ENCODE measurements around the gene PRKCE.

DNA sequence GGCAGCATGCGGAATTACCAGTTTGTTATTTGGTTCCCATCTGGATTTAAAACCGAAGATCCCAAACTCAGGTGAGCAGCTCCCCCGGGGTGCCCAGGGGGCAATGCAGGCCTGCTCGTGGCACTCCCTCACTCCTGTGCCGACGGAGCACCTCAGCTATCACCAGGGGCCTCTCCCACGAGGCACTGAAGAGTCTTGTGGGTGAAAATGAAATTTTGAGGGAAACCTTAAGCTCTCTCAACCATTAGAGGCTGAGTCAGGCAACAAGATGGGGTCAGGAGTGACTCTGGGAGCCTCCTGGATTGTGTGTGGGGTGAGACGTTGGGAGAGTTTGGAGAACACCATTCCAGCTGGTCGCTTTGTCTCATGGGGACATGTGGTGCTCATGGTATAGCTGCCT, 189.0 kb downstream of the PRKCE start:
- TF ChIP-seq, protein P1, sequence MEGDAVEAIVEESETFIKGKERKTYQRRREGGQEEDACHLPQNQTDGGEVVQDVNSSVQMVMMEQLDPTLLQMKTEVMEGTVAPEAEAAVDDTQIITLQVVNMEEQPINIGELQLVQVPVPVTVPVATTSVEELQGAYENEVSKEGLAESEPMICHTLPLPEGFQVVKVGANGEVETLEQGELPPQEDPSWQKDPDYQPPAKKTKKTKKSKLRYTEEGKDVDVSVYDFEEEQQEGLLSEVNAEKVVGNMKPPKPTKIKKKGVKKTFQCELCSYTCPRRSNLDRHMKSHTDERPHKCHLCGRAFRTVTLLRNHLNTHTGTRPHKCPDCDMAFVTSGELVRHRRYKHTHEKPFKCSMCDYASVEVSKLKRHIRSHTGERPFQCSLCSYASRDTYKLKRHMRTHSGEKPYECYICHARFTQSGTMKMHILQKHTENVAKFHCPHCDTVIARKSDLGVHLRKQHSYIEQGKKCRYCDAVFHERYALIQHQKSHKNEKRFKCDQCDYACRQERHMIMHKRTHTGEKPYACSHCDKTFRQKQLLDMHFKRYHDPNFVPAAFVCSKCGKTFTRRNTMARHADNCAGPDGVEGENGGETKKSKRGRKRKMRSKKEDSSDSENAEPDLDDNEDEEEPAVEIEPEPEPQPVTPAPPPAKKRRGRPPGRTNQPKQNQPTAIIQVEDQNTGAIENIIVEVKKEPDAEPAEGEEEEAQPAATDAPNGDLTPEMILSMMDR (IDR thresholded peaks at IDR 0.05), result no peak
- no peak for TF ChIP-seq POLR2A (IDR thresholded peaks at IDR 0.05)
